Right lobe of liver (tissue), 4 donors: ENCODE data around the gene ENOX1.

Experiments used
- POLR2A ChIP-seq: fragments of 450-650 bp; IDR thresholded peaks from one replicate; pipeline ENCODE4 v1.6.1; 2017; ENCODE audit warnings: antibody characterized with exemption, mild to moderate bottlenecking
- TF ChIP-seq, protein P1 (sequence below), 4 donors: fragments of 200-600 bp in 3 of 4; fragments of 450-650 bp in 1 of 4; IDR thresholded peaks; one replicate each; pipeline versions ENCODE4 v1.5.1 to v1.8.0; 2016 to 2022; ENCODE audit warnings: antibody characterized with exemption in 4 of 4, mild to moderate bottlenecking in 2 of 4
- donor health status: DM: no; HTN: no; CAD: no.
- donor health status: DM: no; HTN: no; CAD: no.
- donor health status: DM: no; HTN: yes; CAD: no.

DNA sequence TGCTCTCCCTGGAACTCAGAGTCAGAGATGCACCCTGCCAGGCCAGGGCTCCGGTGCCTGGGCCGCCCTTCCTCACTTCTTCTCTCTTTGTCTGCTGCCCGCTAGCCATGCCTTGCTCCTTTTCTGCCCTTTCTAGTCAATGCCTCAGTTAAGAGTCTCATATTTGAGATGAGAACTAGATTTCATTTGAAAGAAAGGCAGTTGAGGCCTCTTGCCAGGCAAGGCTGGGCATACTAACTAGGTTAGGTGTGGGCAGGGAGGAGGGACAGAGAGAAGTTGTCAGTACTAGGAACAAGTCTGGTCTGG is 421.8 kb downstream of the ENOX1 start:
- TF ChIP-seq, protein P1, sequence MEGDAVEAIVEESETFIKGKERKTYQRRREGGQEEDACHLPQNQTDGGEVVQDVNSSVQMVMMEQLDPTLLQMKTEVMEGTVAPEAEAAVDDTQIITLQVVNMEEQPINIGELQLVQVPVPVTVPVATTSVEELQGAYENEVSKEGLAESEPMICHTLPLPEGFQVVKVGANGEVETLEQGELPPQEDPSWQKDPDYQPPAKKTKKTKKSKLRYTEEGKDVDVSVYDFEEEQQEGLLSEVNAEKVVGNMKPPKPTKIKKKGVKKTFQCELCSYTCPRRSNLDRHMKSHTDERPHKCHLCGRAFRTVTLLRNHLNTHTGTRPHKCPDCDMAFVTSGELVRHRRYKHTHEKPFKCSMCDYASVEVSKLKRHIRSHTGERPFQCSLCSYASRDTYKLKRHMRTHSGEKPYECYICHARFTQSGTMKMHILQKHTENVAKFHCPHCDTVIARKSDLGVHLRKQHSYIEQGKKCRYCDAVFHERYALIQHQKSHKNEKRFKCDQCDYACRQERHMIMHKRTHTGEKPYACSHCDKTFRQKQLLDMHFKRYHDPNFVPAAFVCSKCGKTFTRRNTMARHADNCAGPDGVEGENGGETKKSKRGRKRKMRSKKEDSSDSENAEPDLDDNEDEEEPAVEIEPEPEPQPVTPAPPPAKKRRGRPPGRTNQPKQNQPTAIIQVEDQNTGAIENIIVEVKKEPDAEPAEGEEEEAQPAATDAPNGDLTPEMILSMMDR (IDR thresholded peaks at IDR 0.05): no peak
- no peak for TF ChIP-seq POLR2A
